ENCODE measurements around the gene CLCN7.

The CLCN7 gene

DNA sequence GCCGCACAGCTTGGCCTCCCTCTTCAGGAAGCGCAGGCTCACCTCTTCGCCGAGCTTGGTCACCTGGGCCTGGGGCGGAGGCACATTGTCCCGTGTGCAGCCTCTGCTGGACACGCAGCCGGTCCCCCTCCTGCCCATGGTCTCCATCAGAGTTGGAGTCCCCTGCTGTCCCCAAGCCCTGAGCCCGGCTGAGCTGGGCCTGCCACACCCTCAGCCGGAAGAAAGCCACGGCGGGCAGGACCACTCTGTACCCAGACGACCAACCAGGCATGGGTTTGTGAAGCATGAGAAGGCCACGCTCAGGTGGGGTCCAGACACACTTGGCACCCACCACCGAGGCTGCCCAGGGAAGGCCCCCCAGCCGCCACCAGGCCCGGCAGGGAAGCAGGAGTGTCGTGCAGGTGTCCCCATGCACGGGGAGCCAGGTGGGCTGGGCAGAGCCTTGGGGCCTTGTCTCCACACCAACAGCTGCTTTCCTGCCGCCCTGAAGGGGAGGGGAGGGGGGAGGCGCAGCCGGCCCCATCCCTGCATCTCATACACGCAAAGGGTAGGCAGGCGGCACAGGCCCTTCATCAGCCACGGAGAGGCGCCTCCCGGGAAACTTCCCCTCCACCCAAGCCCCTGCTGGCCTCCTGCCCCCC is 35.6 kb downstream of the CLCN7 start:
- no peak for TF ChIP-seq ZFX (IDR thresholded peaks at IDR 0.05)
- TF ChIP-seq, protein P1, sequence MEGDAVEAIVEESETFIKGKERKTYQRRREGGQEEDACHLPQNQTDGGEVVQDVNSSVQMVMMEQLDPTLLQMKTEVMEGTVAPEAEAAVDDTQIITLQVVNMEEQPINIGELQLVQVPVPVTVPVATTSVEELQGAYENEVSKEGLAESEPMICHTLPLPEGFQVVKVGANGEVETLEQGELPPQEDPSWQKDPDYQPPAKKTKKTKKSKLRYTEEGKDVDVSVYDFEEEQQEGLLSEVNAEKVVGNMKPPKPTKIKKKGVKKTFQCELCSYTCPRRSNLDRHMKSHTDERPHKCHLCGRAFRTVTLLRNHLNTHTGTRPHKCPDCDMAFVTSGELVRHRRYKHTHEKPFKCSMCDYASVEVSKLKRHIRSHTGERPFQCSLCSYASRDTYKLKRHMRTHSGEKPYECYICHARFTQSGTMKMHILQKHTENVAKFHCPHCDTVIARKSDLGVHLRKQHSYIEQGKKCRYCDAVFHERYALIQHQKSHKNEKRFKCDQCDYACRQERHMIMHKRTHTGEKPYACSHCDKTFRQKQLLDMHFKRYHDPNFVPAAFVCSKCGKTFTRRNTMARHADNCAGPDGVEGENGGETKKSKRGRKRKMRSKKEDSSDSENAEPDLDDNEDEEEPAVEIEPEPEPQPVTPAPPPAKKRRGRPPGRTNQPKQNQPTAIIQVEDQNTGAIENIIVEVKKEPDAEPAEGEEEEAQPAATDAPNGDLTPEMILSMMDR (conservative IDR thresholded peaks at IDR 0.05), result no peak
- H3K27ac ChIP-seq, result no peak overlapping the region

DNA sequence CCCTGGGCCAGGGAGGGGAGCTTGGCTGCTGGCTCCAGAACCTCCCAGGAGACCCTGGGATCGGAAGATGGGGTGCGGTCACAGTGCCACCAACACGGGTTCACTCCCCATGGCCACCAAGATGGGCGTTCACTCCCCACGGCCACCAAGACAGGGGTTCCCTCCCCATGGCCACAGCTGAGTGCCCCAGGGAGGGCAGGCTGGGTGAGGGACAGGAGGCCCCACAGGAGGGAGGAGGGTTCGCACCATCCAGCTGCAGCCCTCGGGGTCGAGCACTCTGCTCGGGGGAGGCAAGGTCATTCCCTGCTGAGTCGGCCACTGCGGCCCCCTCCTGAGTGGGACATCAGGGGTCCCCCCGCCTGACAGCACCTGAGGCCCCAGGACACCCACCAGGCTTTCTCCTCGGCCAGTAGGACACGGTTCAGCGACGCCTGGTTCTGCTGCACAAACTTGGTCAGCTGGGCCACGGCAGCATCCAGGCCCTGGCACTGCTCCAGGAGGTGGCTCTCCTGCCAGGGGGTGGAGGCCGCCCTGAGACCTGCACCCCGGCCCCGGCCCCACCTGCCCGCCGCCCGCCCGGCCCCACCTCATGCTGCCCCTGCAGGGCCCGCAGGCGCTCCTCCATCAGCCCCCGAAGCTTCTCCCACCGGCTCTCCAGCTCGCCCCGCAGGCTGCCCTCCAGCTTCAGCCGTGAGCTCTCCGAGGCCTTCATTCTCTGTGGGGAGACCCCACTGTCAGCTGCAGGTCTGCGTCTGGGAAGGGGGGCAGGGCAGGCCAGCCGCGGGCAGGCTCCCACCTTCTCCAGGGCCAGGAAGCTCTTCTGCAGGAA is 36.4 kb downstream of the CLCN7 start:
- H3K27ac ChIP-seq, result no peak overlapping the region
- no peak for TF ChIP-seq ZFX (IDR thresholded peaks at IDR 0.05)
- TF ChIP-seq, protein P1 (conservative IDR thresholded peaks at IDR 0.05), result no peak

DNA sequence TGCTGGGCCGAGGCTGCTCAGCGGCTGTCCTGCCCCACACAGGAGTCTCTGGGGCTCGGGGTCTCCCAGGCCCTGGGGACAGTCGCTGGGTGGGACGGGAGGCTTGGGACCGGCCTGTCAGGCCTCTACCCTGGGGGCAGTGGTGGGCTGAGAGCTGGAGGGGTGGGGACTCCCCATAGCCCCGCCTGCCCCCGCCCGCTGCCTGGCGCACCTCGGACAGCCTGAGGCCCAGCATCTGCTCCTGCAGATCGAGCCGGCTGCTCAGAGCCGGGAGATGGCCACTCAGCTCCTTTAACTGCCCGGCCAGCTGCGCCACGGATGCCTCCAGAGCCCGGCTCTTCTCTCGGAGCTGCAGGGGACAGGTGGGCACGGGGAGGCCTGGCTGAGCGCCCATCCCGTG is 37.2 kb downstream of the CLCN7 start:
- TF ChIP-seq, protein P1 (conservative IDR thresholded peaks at IDR 0.05), result no peak
- TF ChIP-seq ZFX (IDR thresholded peaks at IDR 0.05), result no peak
- H3K27ac ChIP-seq, result no peak overlapping the region

DNA sequence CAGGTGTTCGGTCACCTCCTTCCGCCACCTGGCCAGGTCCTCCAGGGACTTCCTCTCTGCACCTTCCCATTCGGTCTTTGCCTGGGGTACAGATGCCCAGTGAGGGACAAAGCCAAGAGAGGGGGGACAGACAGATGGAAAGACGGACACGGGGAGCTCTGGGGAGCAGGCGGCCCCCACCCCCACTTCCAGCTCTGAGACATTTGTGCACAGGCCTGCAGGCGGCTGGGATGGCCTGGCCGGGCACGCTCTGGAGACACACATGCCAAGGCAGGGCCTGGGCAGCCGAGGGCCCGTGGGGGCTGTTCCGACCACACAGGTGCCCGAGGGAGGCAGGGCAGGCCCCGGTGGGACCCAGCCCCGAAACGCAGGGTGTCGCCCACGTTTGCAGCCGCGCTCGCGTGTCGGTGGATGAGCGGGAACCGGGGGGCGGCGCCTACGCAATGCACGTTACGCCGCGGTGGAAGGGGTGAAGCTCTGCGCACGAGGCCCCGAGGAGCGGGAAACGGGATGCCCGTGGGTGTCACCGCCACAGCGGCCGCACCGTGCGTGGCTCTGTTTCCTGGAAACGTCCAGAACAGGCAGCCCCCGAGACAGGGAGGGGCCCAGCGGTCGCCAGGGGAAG is 38.0 kb downstream of the CLCN7 start:
- no peak overlapping the region for H3K27ac ChIP-seq
- TF ChIP-seq, protein P1 (conservative IDR thresholded peaks at IDR 0.05), result no peak
- no peak for TF ChIP-seq ZFX (IDR thresholded peaks at IDR 0.05)

DNA sequence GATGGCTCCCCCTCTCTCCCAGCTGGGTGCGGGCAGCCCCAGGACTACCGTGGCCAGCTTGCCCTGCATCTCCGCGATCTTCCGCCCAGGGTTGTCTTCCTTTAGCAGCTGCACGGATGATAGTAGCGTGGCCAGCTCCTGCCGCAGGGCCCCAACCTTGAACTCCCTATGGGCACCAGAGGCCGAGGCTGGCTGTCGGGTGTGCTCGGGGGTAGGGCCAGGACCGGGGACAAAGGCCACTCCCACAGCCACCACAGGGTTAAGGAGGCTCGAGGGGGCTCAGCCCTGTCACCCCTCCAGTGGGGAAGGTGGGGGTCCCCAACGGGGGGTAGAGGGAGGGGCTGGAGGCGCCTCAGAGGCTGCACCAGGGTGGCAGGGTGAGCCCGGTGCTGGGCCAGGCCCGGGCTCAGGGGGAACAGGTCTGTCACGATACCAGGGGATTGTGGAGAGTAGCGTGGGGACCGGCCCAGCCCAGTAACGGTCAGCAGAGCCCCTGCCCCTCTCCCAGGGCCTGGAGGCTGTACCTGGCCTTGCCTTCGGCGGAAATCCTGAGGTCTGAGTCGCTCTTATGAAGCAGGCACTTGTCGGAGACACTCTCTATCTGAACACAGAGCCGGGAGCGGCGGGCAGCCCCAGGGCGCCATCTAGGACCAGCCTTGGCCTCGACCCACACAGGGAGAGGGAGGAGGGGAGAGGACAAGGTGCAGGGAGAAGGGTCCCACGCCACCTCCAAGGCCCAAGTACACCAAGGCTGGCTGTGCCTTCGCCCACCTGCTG is 38.7 kb downstream of the CLCN7 start:
- no peak overlapping the region for H3K27ac ChIP-seq
- TF ChIP-seq, protein P1 (conservative IDR thresholded peaks at IDR 0.05), result no peak
- no peak for TF ChIP-seq ZFX (IDR thresholded peaks at IDR 0.05)

DNA sequence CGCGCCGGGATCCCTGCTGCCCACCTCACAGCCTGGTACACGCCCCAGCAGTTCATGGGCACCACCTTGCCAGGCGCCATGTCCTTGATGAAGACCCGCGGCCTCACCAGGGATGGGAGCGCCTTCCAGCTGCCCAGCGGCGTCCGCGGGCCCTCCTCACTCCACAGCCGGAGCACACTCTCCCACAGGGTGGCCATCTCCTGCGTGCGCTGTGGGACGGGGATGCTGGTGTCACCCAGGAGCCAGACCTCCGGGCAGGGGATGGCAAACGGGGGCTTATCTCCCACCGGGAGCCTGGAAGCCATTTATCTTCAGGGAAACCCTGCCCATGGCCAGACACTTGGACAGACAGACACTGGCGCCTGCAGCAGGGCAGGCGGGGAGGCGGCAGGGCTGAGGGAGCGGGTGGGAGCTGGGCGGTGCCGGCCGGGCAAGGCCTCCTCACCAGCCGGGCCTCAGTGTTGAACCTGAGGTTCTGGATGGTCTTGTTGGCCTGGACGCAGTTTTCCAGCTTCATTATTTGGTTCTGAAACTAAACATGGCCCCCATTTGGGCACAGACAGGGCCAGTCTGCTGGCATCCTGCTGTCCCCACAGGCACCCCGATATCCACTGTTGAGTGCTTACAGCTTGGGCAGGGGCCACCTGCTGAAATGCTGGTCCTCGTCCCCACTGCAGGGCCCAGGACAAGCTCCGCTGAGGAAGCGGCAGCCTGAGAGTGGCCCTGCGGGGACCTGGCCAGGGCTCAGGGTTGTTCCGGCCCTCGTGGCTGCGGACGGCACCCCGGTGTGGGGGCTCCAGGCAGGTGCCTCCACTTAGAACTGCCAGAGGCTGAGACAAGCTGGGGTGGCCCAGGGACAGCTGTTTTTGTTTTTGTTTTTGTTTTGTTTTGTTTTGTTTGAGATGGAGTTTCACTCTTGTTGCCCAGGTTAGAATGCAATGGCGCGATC is 39.9 kb downstream of the CLCN7 start:
- TF ChIP-seq, protein P1 (conservative IDR thresholded peaks at IDR 0.05), result no peak
- no peak for TF ChIP-seq ZFX (IDR thresholded peaks at IDR 0.05)
- no peak overlapping the region for H3K27ac ChIP-seq

Measured in C4-2B (cell line).